Aorta (tissue), 5 donors: ENCODE results near the gene SLIT3. TPM values are rescaled to one million over a fixed set of nuclear protein-coding genes. Genes with fewer than 3 reads are reported as not detected.

ENCODE experiments used
- ATAC-seq: fragments of 200-7000 bp; cut with Tn5 transposase; one replicate; pipeline ENCODE4 v1.9.1; 2022; ENCODE audit warnings: moderate library complexity; ENCODE audit not compliant: low FRiP score
- DNase-seq, 2 donors: peaks; one replicate each; pipeline ENCODE4 v3.0.0-alpha.2; 2020
- H3K27ac ChIP-seq, 2 donors: one replicate each; pipeline ENCODE4 v1.5.1; 2013; ENCODE audit warnings: low read length in 2 of 2, mild to moderate bottlenecking in 2 of 2, moderate library complexity in 2 of 2, control low read depth in 1 of 2, inconsistent platforms in 1 of 2, low read depth in 1 of 2
- H3K27me3 ChIP-seq, 2 donors: one replicate each; pipeline ENCODE4 v1.6.1; 2013; ENCODE audit warnings: control low read depth in 1 of 2, low read length in 1 of 2, mild to moderate bottlenecking in 1 of 2, moderate library complexity in 1 of 2; ENCODE audit not compliant: insufficient read depth in 2 of 2, control insufficient read depth in 1 of 2
- H3K36me3 ChIP-seq, 2 donors: one replicate each; pipeline ENCODE4 v1.6.1; 2013; ENCODE audit warnings: control low read depth in 1 of 2, low read length in 1 of 2, mild to moderate bottlenecking in 1 of 2; ENCODE audit not compliant: insufficient read depth in 2 of 2, control insufficient read depth in 1 of 2
- H3K4me1 ChIP-seq, 2 donors: one replicate each; pipeline ENCODE4 v1.6.1; 2013; ENCODE audit warnings: low read length in 2 of 2, control low read depth in 1 of 2, mild to moderate bottlenecking in 1 of 2, moderate library complexity in 1 of 2; ENCODE audit not compliant: insufficient read depth in 2 of 2, control insufficient read depth in 1 of 2
- H3K4me3 ChIP-seq, 2 donors: one replicate each; pipeline ENCODE4 v1.5.1; 2013; ENCODE audit warnings: low read length in 2 of 2, control low read depth in 1 of 2, mild to moderate bottlenecking in 1 of 2
- H3K9me3 ChIP-seq: one replicate; pipeline ENCODE4 v1.6.1; 2013; ENCODE audit warnings: mild to moderate bottlenecking, low read length; ENCODE audit not compliant: control insufficient read depth
- WGBS, 2 donors: extraction: QIAGEN DNeasy Blood & Tissue Kit; methylation state at CpG; one replicate each; pipeline ENCODE4 v1.1.7; 2013; 5-methylcytosine and 5-hydroxymethylcytosine counted together
- intact Hi-C, 2 donors: fragments of 100-400 bp; cut with DNase I; formaldehyde crosslinking; loops; one replicate each; pipeline versions ENCODE4 v1.14.2 to v1.15.0; 2022
- polyA plus RNA-seq, 2 donors: library from polyadenylated mRNA; stranded (reverse); fragments of 200-250 nt; gene quantifications; one replicate each; pipeline ENCODE4 v1.2.3, GENCODE V29; 2013
- total RNA-seq, 2 donors: library from RNA; stranded (reverse); fragmentation: NEBNext Ultra II Directional; extraction: Animal tissue kit (Norgen Biotek cat#: 25700); gene quantifications; one replicate each; pipeline ENCODE4 v1.2.1, GENCODE V29; 2021
- donor health status: healthy with polysubstance abuse.
- donor health status: Bipolar disorder and iron deficiency.
- donor health status: DM: no; HTN: no; CAD: no.
- donor health status: DM: no; HTN: no; CAD: no.
- donor health status: DM: yes; HTN: yes; CAD: no.

The SLIT3 gene
- total and polyA plus RNA-seq, 4 donors, result 8.6 to 108 (median 77.0) TPM

- Histone ChIP-seq H3K4me3 (no peak overlapping the region), H3K4me1 (no peaks in the 10 kb centered on the region), H3K27ac (no peak overlapping the region), H3K27me3 (no peaks in the 10 kb centered on the region), H3K9me3 (no peaks in the 10 kb centered on the region), H3K36me3 (no peaks in the 10 kb centered on the region)
- WGBS, 2 donors, result 96 to 99% methylated on average over 5 of the region's 5 CpGs
- no peak for DNase-seq
- intact Hi-C loops, result no loop called here
- ATAC-seq, result no peak
Observed at GRCh38 chr5:168829044-168829443, 471.9 kb downstream of the SLIT3 start.

DNA sequence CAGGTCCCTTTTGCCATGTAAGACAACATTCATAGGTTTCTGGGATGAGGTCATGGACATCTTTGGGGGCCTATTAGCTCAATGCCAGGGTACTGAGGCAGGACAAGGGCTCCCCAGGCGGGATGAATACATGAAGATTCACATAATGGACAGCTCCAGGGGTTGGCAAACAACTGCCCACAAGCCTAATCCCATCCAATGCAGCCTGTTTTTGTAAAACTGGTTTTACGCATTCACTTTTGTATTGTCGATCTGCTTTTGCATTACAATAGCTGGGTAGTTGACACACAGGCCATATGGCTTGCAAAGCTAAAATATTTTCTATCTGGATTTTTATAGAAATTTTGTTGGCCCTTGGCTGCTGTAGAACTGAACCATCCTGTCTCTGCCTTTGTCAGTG, 473.3 kb downstream of the SLIT3 start:
- Histone ChIP-seq H3K4me3 (no peak overlapping the region), H3K36me3 (no peaks in the 10 kb centered on the region), H3K9me3 (no peaks in the 10 kb centered on the region), H3K4me1 (peaks cover 0 to under 1% of the 10 kb centered on the region in 2 donors), H3K27ac (no peak overlapping the region), H3K27me3 (no peaks in the 10 kb centered on the region)
- 97 to 98% methylated on average over 3 of the region's 3 CpGs for WGBS, 2 donors
- intact Hi-C loops, result no loop called here
- no peak for DNase-seq
- no peak for ATAC-seq

DNA sequence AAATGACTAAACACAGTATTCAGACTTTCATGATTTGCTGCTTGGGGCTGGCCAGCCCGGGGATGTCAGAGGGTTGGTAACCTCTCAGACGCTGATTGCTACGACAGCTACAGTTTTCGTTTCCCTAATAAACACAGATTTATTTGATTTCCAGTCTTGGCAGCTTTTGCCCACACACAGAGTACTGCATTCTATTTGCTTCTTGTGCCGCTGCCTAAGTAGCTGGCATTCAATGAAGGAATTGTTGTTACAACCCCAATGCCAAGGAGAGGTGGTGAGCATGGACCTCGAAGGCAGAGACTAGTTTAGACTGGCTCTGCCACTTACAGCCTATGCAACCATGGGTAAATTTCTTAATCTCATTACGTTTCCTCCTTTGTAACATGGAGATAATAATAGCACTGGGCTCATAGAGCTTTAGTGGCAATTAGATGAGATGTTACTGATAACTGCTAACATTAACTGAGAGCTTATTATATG, 474.7 kb downstream of the SLIT3 start:
- Histone ChIP-seq H3K36me3 (no peaks in the 10 kb centered on the region), H3K4me3 (no peak overlapping the region), H3K27me3 (no peaks in the 10 kb centered on the region), H3K27ac (no peak overlapping the region), H3K9me3 (no peaks in the 10 kb centered on the region), H3K4me1 (peaks cover 0 to 3% of the 10 kb centered on the region in 2 donors)
- 4 to 22% methylated on average over 7 of the region's 7 CpGs for WGBS, 2 donors
- no peak for DNase-seq
- intact Hi-C loops, result no loop called here
- no peak for ATAC-seq

GRCh38 chr5:168822745-168823281, 478.1 kb downstream of the SLIT3 start:
- Histone ChIP-seq H3K36me3 (no peaks in the 10 kb centered on the region), H3K27ac (no peak overlapping the region), H3K9me3 (no peaks in the 10 kb centered on the region), H3K4me1 (peaks cover 0 to 3% of the 10 kb centered on the region in 2 donors), H3K4me3 (no peak overlapping the region), H3K27me3 (no peaks in the 10 kb centered on the region)
- no peak for DNase-seq
- 90 to 91% methylated on average over 10 of the region's 10 CpGs for WGBS, 2 donors
- no peak for ATAC-seq
- intact Hi-C loops, result no loop called here

DNA sequence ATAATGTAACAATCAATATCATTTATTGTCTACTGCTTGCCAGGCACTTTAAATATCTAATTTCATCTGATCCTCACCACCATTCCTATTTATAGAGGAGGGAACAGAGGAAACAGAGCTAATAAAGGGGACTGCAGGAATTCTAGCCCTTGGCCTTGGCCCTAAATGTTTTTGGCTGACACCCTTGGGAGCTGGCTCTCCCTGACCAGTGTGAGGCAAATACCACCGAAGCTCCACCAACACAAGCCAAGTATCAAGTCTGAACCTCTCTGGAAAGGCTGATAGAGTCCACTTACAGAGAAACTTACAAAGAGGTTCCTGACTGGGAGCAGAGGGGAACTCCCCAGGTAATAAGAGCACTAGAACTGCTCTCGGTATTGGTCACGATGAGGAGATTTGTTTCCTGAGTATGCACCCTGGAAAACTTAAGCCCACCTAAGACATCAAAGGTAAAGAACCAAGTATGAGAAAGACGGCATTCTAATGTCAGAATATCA, 478.6 kb downstream of the SLIT3 start:
- Histone ChIP-seq H3K36me3 (no peaks in the 10 kb centered on the region), H3K27ac (no peak overlapping the region), H3K4me1 (peaks cover 0 to 3% of the 10 kb centered on the region in 2 donors), H3K9me3 (no peaks in the 10 kb centered on the region), H3K27me3 (no peaks in the 10 kb centered on the region), H3K4me3 (no peak overlapping the region)
- ATAC-seq, result no peak
- WGBS, 2 donors, result 57 to 60% methylated on average over 4 of the region's 4 CpGs
- no peak for DNase-seq
- intact Hi-C loops, result no loop called here

GRCh38 chr5:168820874-168821273, 480.1 kb downstream of the SLIT3 start:
- no peaks in the 10 kb centered on the region for H3K36me3 ChIP-seq
- no peak overlapping the region for H3K27ac ChIP-seq
- 94% methylated on average over 5 of the region's 5 CpGs for WGBS, 2 donors
- H3K4me1 ChIP-seq, result peaks cover 0 to 3% of the 10 kb centered on the region in 2 donors
- no peak overlapping the region for H3K4me3 ChIP-seq
- H3K9me3 ChIP-seq, result no peaks in the 10 kb centered on the region
- intact Hi-C loops, result no loop called here
- H3K27me3 ChIP-seq, result no peaks in the 10 kb centered on the region
- ATAC-seq, result no peak
- DNase-seq, result no peak

- no peak overlapping the region for H3K27ac ChIP-seq
- H3K27me3 ChIP-seq, result no peaks in the 10 kb centered on the region
- no peaks in the 10 kb centered on the region for H3K9me3 ChIP-seq
- peaks cover 0 to 7% of the 10 kb centered on the region in 2 donors for H3K36me3 ChIP-seq
- WGBS, 2 donors, result 77 to 84% methylated on average over 16 of the region's 16 CpGs
- peaks cover 0 to 3% of the 10 kb centered on the region in 2 donors for H3K4me1 ChIP-seq
- ATAC-seq, result no peak
- DNase-seq, result no peak
- intact Hi-C loops, result no loop called here
- H3K4me3 ChIP-seq, result no peak overlapping the region
Observed at GRCh38 chr5:168819004-168819621, 481.8 kb downstream of the SLIT3 start.

DNA sequence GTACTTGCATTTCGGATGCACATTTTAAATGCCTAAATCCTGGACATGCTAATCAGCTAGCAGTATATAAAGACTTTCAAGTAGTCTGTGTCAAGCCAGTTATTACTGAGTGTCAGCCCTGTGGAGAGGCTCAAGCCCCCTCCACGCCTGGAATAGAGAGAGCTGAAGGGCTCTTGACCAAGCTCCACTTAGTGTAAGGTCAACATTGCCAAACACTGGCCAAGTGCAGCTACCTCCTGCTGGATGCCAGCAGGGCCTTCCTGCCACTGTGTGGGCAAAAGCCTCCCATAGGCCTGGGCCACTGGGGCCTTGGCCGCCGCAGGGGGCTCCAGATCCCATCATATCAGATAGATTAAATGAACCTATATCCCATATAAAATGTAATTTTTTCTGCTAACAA, 482.4 kb downstream of the SLIT3 start:
- intact Hi-C loops, result no loop called here
- no peak for ATAC-seq
- Histone ChIP-seq H3K36me3 (peaks cover 0 to 7% of the 10 kb centered on the region in 2 donors), H3K4me1 (peaks cover 0 to 3% of the 10 kb centered on the region in 2 donors), H3K4me3 (no peak overlapping the region), H3K27me3 (no peaks in the 10 kb centered on the region), H3K9me3 (no peaks in the 10 kb centered on the region), H3K27ac (no peak overlapping the region)
- 91 to 94% methylated on average over 4 of the region's 4 CpGs for WGBS, 2 donors
- DNase-seq, result no peak

DNA sequence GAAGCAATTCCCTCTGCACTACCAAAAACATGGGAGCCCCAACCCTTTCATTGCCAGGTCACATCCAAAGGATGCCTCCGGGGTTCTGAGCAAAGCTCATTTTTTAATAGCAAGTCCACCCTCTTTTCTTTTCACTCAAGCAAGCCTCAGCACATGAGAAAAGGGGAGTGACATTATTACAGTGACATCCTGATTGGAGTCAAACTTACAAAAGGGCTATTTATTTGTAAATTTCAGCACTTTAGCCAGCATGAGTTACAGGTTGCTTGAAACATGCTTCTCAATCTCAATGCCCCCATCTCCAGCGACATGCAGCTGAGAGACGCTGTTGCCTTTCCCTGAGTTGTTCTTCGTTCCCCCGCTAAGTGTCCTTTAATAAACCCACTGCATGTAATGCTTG, 483.3 kb downstream of the SLIT3 start:
- Histone ChIP-seq H3K27ac (no peak overlapping the region), H3K36me3 (peaks cover 0 to 7% of the 10 kb centered on the region in 2 donors), H3K27me3 (no peaks in the 10 kb centered on the region), H3K9me3 (no peaks in the 10 kb centered on the region), H3K4me3 (no peak overlapping the region), H3K4me1 (peaks cover 0 to 2% of the 10 kb centered on the region in 2 donors)
- DNase-seq (no peak), ATAC-seq (no peak)
- intact Hi-C loops, result no loop called here
- 82 to 95% methylated on average over 5 of the region's 5 CpGs for WGBS, 2 donors
